ENCODE results near the gene TMEM242. TPM values are rescaled to one million over a fixed set of nuclear protein-coding genes. Genes with fewer than 3 reads are reported as not detected.

The TMEM242 gene
- total RNA-seq, 4 donors from 2014 or later: 5.4 to 9.8 (median 6.0) TPM

DNA sequence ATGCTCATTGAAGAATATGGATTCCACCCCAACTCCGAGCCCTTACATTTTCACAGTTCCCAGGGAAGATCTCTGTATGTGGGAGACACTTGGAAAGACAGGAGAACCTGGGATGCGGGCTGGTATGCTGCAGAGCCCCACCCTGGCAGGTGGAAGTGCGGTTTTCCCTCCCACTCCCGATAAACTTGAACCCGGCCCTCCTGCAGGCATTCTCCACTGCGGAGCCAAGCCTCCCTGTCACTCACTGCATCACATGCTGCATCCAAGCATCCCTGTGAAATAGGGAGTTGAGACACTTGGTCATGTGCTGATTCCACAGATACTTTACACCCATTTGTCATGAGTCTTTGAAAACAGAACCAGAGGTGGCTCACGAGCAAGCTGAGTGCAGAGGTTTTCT, 35.4 kb downstream of the TMEM242 start:
- TF ChIP-seq, protein P1, sequence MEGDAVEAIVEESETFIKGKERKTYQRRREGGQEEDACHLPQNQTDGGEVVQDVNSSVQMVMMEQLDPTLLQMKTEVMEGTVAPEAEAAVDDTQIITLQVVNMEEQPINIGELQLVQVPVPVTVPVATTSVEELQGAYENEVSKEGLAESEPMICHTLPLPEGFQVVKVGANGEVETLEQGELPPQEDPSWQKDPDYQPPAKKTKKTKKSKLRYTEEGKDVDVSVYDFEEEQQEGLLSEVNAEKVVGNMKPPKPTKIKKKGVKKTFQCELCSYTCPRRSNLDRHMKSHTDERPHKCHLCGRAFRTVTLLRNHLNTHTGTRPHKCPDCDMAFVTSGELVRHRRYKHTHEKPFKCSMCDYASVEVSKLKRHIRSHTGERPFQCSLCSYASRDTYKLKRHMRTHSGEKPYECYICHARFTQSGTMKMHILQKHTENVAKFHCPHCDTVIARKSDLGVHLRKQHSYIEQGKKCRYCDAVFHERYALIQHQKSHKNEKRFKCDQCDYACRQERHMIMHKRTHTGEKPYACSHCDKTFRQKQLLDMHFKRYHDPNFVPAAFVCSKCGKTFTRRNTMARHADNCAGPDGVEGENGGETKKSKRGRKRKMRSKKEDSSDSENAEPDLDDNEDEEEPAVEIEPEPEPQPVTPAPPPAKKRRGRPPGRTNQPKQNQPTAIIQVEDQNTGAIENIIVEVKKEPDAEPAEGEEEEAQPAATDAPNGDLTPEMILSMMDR (IDR thresholded peaks at IDR 0.05; ENCODE audit: low read depth): no peak

DNA sequence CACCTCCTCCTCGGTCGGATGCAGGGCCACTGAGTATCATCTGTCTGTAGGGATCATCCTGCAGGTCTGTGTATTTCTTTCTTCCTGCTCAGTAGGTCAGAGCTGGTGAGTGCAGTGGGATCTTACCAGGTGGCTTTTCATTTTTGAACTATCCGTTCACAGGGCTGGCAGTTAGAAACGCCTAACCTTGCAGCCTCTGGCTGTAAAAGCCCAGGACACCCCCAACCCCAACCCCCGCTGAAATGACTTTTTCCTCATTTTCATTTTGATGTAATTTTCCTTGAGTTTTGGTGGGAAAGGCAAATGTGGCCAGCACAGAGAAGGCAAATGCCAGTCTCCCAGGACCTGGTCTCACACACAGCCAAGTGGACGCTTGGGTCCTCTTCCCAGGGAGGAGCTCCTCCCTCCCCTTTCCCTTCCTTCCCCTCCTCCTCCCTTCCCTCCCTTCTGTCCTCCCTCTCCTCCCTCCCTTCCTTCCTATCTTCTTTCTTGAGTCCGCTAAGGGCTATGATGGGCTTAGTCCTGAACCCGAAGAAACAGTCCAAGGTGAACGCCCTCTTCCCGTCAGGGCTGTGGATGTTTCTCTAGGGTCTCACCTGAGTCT, 36.0 kb downstream of the TMEM242 start:
- TF ChIP-seq, protein P1 (IDR thresholded peaks at IDR 0.05; ENCODE audit: low read depth): no peak

DNA sequence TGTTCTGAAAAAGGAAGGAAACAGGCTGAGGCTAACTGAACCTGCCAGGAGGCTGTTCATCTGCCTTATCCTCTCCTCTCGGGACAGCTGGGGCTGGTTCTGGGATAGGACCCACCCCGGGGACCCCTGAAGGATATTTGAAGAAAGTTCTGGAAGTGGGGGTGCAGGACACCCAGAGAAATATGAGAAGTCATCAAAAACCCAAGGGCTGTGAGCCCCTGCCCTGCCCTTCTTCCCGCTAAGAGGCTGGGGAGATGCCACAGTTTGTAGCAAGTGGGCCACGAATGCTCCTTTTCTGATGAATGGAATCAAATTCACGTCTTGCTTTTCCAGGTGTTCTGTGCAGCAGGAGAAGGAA, 37.9 kb downstream of the TMEM242 start:
- TF ChIP-seq, protein P1 (IDR thresholded peaks at IDR 0.05; ENCODE audit: low read depth): no peak

- TF ChIP-seq, protein P1 (IDR thresholded peaks at IDR 0.05; ENCODE audit: low read depth): no peak
Measured at GRCh38 chr6:157284738-157285421, 38.4 kb downstream of the TMEM242 start.

- TF ChIP-seq, protein P1 (IDR thresholded peaks at IDR 0.05; ENCODE audit: low read depth): no peak
Measured at GRCh38 chr6:157283900-157284737, 39.2 kb downstream of the TMEM242 start.

- TF ChIP-seq, protein P1 (IDR thresholded peaks at IDR 0.05; ENCODE audit: low read depth): no peak
Measured at GRCh38 chr6:157283330-157283898, 39.9 kb downstream of the TMEM242 start.

DNA sequence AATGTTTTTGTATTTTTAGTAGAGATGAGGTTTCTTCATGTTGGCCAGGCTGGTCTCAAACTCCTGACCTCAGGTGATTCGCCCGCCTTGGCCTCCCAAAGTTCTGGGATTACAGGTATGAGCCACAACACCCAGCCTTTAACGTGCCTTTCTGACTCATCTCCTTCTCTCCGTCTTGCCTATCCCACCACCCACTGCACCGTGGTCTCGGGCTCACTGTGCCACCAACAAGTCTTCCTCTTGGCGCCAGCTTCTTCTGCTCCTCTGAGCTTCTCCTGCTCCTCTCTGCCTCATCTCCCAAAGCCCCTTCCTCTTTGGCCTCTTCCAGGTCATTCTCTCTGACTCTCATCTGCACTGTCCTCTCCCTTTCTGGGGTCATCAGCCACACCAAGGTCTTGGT, 41.0 kb downstream of the TMEM242 start:
- TF ChIP-seq, protein P1 (IDR thresholded peaks at IDR 0.05; ENCODE audit: low read depth): no peak
